Vagina (tissue), 2 donors: Measurements from ENCODE around the gene CALML5.

Source experiments
- CTCF ChIP-seq, 3 experiments: fragments of 450-650 bp in 2 of 3; fragments of 200-600 bp in 1 of 3; sonication (generic) in 1 of 3; IDR thresholded peaks; one replicate each; pipeline ENCODE4 v1.5.1; 2017 to 2019; ENCODE audit warnings: antibody characterized with exemption in 3 of 3, mild to moderate bottlenecking in 2 of 3, moderate library complexity in 2 of 3
- POLR2A ChIP-seq, 2 donors: fragments of 450-650 bp; IDR thresholded peaks; one replicate each; pipeline ENCODE4 v1.6.1; 2017; ENCODE audit warnings: antibody characterized with exemption in 2 of 2, mild to moderate bottlenecking in 2 of 2, moderate library complexity in 2 of 2
- POLR2AphosphoS5 ChIP-seq, 2 donors: sonication (generic); formaldehyde crosslinking; IDR thresholded peaks; one replicate each; pipeline ENCODE4 v1.9.0; 2017; ENCODE audit warnings: antibody characterized with exemption in 2 of 2, mild to moderate bottlenecking in 2 of 2, low read depth in 1 of 2; ENCODE audit not compliant: insufficient read depth in 1 of 2

- TF ChIP-seq CTCF (IDR thresholded peaks at IDR 0.05) (no peak), POLR2A (IDR thresholded peaks at IDR 0.05) (no peak), POLR2AphosphoS5 (IDR thresholded peaks at IDR 0.05; ENCODE audit: insufficient read depth in 1 of 2, low read depth in 1 of 2) (no peak)
Observed at GRCh38 chr10:5499493-5500140, at the start of gene CALML5.
